B cell (primary cell): Measurements from ENCODE around the gene PPP1R3D. TPM values are rescaled to one million over a fixed set of nuclear protein-coding genes. Genes with fewer than 3 reads are reported as not detected.

Experiments used
- ATAC-seq: fragments of 200-7000 bp; cut with Tn5 transposase; one replicate; pipeline ENCODE4 v1.10.0; 2021; ENCODE audit warnings: low read depth, mild to moderate bottlenecking, moderate number of reproducible peaks, moderate library complexity
- CTCF ChIA-PET: fragments of 350-600 bp; sonication (Branson Sonifier 250); formaldehyde crosslinking; loops from one replicate; lab custom pipeline; 2021; ENCODE audit warnings: antibody characterized with exemption, inconsistent platforms; lab: Charles Lee
- POLR2A ChIA-PET: fragments of 350-600 bp; sonication (Branson Sonifier 250); formaldehyde crosslinking; loops from one replicate; lab custom pipeline; 2021; ENCODE audit warnings: antibody characterized with exemption; lab: Charles Lee
- DNase-seq: peaks from one replicate; pipeline ENCODE4 v3.0.0; 2013
- H2AFZ ChIP-seq: 2 replicates; pipeline ENCODE4 v1.6.1; 2012; ENCODE audit warnings: mild to moderate bottlenecking, low read depth, low read length; ENCODE audit not compliant: insufficient read depth, poor library complexity, severe bottlenecking
- H3K27ac ChIP-seq, 2 donors: 1 replicate in 1 of 2; 2 replicates in 1 of 2; pipeline ENCODE4 v1.5.1; 2012 to 2013; ENCODE audit warnings: low read length in 2 of 2, mild to moderate bottlenecking in 2 of 2, moderate library complexity in 1 of 2
- H3K27me3 ChIP-seq, 4 experiments: fragments of 200-600 bp in 1 of 4; sonication (generic) in 1 of 4; replicated peaks in 1 of 4; 1 replicate in 2 of 4; 2 replicates in 2 of 4; pipeline versions ENCODE4 v1.6.1 to v1.7.0; 2013 to 2016; ENCODE audit warnings: low read length in 3 of 4, mild to moderate bottlenecking in 2 of 4, mixed read lengths in 1 of 4, moderate library complexity in 1 of 4; ENCODE audit not compliant: insufficient read depth in 4 of 4, control insufficient read depth in 3 of 4; ENCODE audit errors: control extremely low read depth in 1 of 4
- H3K36me3 ChIP-seq, 2 experiments: replicated peaks in 1 of 2; 1 replicate in 1 of 2; 2 replicates in 1 of 2; pipeline versions ENCODE4 v1.6.1 to v1.7.1; 2013; ENCODE audit warnings: low read length in 1 of 2; ENCODE audit not compliant: insufficient read depth in 2 of 2, control insufficient read depth in 1 of 2; ENCODE audit errors: control extremely low read depth in 1 of 2, extremely low read depth in 1 of 2
- H3K4me1 ChIP-seq, 2 donors: fragments of 200-600 bp in 1 of 2; sonication (generic) in 1 of 2; 1 replicate in 1 of 2; 2 replicates in 1 of 2; pipeline versions ENCODE4 v1.5.1 to v1.6.1; 2013 to 2017; ENCODE audit warnings: low read length in 2 of 2; ENCODE audit not compliant: control insufficient read depth in 2 of 2, insufficient read depth in 2 of 2
- H3K4me2 ChIP-seq: replicated peaks from 2 replicates; pipeline ENCODE3; 2012; ENCODE audit warnings: mild to moderate bottlenecking, low read depth, low read length; ENCODE audit not compliant: poor library complexity, severe bottlenecking
- H3K4me3 ChIP-seq, 5 experiments: fragments of 200-600 bp in 1 of 5; sonication (generic) in 1 of 5; 1 replicate in 3 of 5; 2 replicates in 2 of 5; pipeline versions ENCODE4 v1.5.1 to v1.7.0; 2011 to 2016; ENCODE audit warnings: low read length in 4 of 5, mild to moderate bottlenecking in 4 of 5, low read depth in 2 of 5, control low read depth in 1 of 5, moderate library complexity in 1 of 5; ENCODE audit not compliant: insufficient read depth in 1 of 5; ENCODE audit errors: control extremely low read depth in 1 of 5, extremely low read depth in 1 of 5
- H3K79me2 ChIP-seq: fragments of 200-600 bp; sonication (generic); one replicate; pipeline ENCODE4 v1.6.0; 2016; ENCODE audit warnings: low read length; ENCODE audit not compliant: control insufficient read depth, insufficient read depth
- H3K9ac ChIP-seq: fragments of 200-600 bp; sonication (generic); 2 replicates; pipeline ENCODE4 v1.6.1; 2017; ENCODE audit warnings: mild to moderate bottlenecking, low read length, moderate library complexity
- H3K9me3 ChIP-seq, 3 donors: one replicate each; pipeline versions ENCODE4 v1.6.1 to v1.7.1; 2013; ENCODE audit warnings: low read length in 2 of 3; ENCODE audit not compliant: control insufficient read depth in 2 of 3, insufficient read depth in 1 of 3; ENCODE audit errors: control extremely low read depth in 1 of 3
- H4K20me1 ChIP-seq: 2 replicates; pipeline ENCODE4 v1.6.0; 2012; ENCODE audit warnings: mild to moderate bottlenecking, low read length; ENCODE audit not compliant: insufficient read depth, control insufficient read depth, poor library complexity, severe bottlenecking
- H3K27ac Mint-ChIP-seq: one replicate; pipeline ENCODE4 v1.8.0; 2021; ENCODE audit warnings: mixed read lengths
- H3K27me3 Mint-ChIP-seq: one replicate; pipeline ENCODE4 v1.8.0; 2021; ENCODE audit warnings: mixed read lengths
- H3K4me1 Mint-ChIP-seq: one replicate; pipeline ENCODE4 v1.8.0; 2021; ENCODE audit warnings: mixed read lengths
- H3K4me3 Mint-ChIP-seq: one replicate; pipeline ENCODE4 v1.8.0; 2021; ENCODE audit warnings: mixed read lengths
- H3K9me3 Mint-ChIP-seq: one replicate; pipeline ENCODE4 v1.8.0; 2022; ENCODE audit warnings: mixed read lengths; ENCODE audit not compliant: insufficient read depth
- CTCF ChIP-seq: fragments of 200-600 bp; IDR thresholded peaks from one replicate; pipeline ENCODE4 v1.8.0; 2022; ENCODE audit warnings: antibody characterized with exemption, mild to moderate bottlenecking
- EZH2 ChIP-seq: IDR thresholded peaks from 2 replicates; pipeline ENCODE4 v1.6.1; 2012; ENCODE audit warnings: borderline replicate concordance, low read depth, mild to moderate bottlenecking, moderate library complexity, low read length; ENCODE audit not compliant: insufficient read depth, poor library complexity, severe bottlenecking
- WGBS: methylation state at CpG from one replicate; pipeline ENCODE4 v1.1.5; 2013; ENCODE audit warnings: missing lambda C conversion rate; ENCODE audit not compliant: insufficient coverage; 5-methylcytosine and 5-hydroxymethylcytosine counted together
- intact Hi-C: fragments of 100-400 bp; cut with micrococcal nuclease; formaldehyde crosslinking; loops from one replicate; pipeline ENCODE4 v1.10.0; 2022
- polyA plus RNA-seq: library from polyadenylated mRNA; depleted of rRNA; stranded (reverse); fragments of >200 nt; gene quantifications from 2 replicates; pipeline ENCODE4 v1.2.3, GENCODE V29; 2012
- total RNA-seq, 2 donors: library from RNA; stranded (reverse); fragments of 120-200 nt in 1 of 2; gene quantifications; 1 replicate in 1 of 2; 2 replicates in 1 of 2; pipeline versions ENCODE4 v1.2.3 to v1.2.4, GENCODE V29; 2013 to 2022

PPP1R3D gene
- total and polyA plus RNA-seq, 2 donors (not counting 1 experiment from before 2014, with no cell fraction given) = 1.2 to 13.6 TPM

- H3K27me3 Mint-ChIP-seq = no peaks in the 10 kb centered on the region
- H3K4me1 Mint-ChIP-seq = no peaks in the 10 kb centered on the region
- Histone ChIP-seq H3K9ac (no peak overlapping the region), H3K4me2 (no peak overlapping the region), H3K27me3 (no peaks in the 10 kb centered on the region), H3K36me3 (peaks cover 0 to 3% of the 10 kb centered on the region in 2 experiments), H3K4me3 (no peak overlapping the region), H2AFZ (no peak overlapping the region), H4K20me1 (no peaks in the 10 kb centered on the region), H3K27ac (no peak overlapping the region), H3K4me1 (no peaks in the 10 kb centered on the region), H3K9me3 (no peaks in the 10 kb centered on the region), H3K79me2 (no peaks in the 10 kb centered on the region)
- no peak for TF ChIP-seq CTCF
- TF ChIP-seq EZH2 = no peak
- CTCF ChIA-PET = interaction anchor here (1.3 to 1.9 kb wide), 3 partner anchors 9 to 28 kb away, joined by 3 to 7 read pairs (median 5); partner anchors contain the start of genes FAM217B and PPP1R3D
- H3K4me3 Mint-ChIP-seq = no peak overlapping the region
- no peak overlapping the region for H3K27ac Mint-ChIP-seq
- ATAC-seq (no peak), DNase-seq (no peak)
- POLR2A ChIA-PET = no interaction called here
- WGBS = 83% methylated on average over 2 of the region's 8 CpGs
- intact Hi-C loops = no loop called here
- no peaks in the 10 kb centered on the region for H3K9me3 Mint-ChIP-seq
These were observed 15.2 kb upstream of the PPP1R3D start for GRCh38 chr20:59955131-59955796.

- H3K36me3 ChIP-seq = peaks cover 0 to 3% of the 10 kb centered on the region in 2 experiments
- POLR2A ChIA-PET = no interaction called here
- no peak overlapping the region for H3K4me2 ChIP-seq
- Mint-ChIP-seq H3K27ac (no peak overlapping the region), H3K4me3 (no peak overlapping the region), H3K27me3 (no peaks in the 10 kb centered on the region), H3K9me3 (no peaks in the 10 kb centered on the region), H3K4me1 (no peaks in the 10 kb centered on the region)
- H2AFZ ChIP-seq = no peak overlapping the region
- CTCF ChIA-PET = interaction anchor here (1.3 to 2.9 kb wide), 4 partner anchors 9 to 27 kb away, joined by 3 to 11 read pairs (median 6); partner anchors contain the start of genes FAM217B and PPP1R3D
- H3K27ac ChIP-seq = no peak overlapping the region
- H3K4me1 ChIP-seq = no peaks in the 10 kb centered on the region
- no peak overlapping the region for H3K9ac ChIP-seq
- H3K79me2 ChIP-seq = no peaks in the 10 kb centered on the region
- intact Hi-C loops = no loop called here
- DNase-seq (no peak), ATAC-seq (no peak)
- H3K27me3 ChIP-seq = no peaks in the 10 kb centered on the region
- WGBS = 100% methylated on average over 4 of the region's 4 CpGs
- H4K20me1 ChIP-seq = no peaks in the 10 kb centered on the region
- no peak for TF ChIP-seq EZH2
- H3K4me3 ChIP-seq = no peak overlapping the region
- H3K9me3 ChIP-seq = no peaks in the 10 kb centered on the region
These were observed 14.6 kb upstream of the PPP1R3D start for GRCh38 chr20:59954718-59955117.
